ENCODE measurements around the gene PCF11. TPM values are rescaled to one million over a fixed set of nuclear protein-coding genes. Genes with fewer than 3 reads are reported as not detected.

Gene PCF11
- total RNA-seq, 1 donor from 2014 or later: 39.7 TPM

DNA sequence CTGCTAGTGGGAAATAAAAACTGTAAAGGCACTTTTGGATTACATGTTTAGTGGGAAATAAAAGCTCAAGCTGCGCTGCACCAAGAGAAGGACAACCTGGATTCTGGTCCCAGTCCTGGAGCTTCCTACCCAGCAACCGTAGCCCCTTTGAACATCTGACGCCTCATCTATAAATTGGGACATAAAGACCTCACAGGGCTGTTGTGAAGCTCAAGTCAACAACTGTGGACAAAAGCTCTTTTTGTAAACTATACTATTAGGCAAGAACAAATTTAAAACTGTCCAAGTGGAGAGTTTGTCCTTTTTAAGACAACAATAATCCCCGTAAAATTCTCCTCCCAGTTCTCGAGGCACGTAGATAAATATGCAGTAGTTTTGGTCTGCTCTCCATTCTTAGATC, 17.6 kb upstream of the PCF11 start:
- no peaks in the 10 kb centered on the region for H3K9me3 Mint-ChIP-seq (ENCODE audit: low read depth)
- no peaks in the 10 kb centered on the region for H3K4me1 Mint-ChIP-seq (ENCODE audit: low read depth)
- no peaks in the 10 kb centered on the region for H3K27me3 Mint-ChIP-seq (ENCODE audit: low read depth)
- no peaks in the 10 kb centered on the region for H3K36me3 Mint-ChIP-seq (ENCODE audit: low read depth)
- no peak for DNase-seq (ENCODE audit: low spot score)
- no peak overlapping the region for H3K4me3 Mint-ChIP-seq (ENCODE audit: unreplicated experiment)
- no peak overlapping the region for H3K27ac Mint-ChIP-seq (ENCODE audit: unreplicated experiment)
- TF ChIP-seq, protein P1, sequence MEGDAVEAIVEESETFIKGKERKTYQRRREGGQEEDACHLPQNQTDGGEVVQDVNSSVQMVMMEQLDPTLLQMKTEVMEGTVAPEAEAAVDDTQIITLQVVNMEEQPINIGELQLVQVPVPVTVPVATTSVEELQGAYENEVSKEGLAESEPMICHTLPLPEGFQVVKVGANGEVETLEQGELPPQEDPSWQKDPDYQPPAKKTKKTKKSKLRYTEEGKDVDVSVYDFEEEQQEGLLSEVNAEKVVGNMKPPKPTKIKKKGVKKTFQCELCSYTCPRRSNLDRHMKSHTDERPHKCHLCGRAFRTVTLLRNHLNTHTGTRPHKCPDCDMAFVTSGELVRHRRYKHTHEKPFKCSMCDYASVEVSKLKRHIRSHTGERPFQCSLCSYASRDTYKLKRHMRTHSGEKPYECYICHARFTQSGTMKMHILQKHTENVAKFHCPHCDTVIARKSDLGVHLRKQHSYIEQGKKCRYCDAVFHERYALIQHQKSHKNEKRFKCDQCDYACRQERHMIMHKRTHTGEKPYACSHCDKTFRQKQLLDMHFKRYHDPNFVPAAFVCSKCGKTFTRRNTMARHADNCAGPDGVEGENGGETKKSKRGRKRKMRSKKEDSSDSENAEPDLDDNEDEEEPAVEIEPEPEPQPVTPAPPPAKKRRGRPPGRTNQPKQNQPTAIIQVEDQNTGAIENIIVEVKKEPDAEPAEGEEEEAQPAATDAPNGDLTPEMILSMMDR (IDR thresholded peaks at IDR 0.05): no peak

DNA sequence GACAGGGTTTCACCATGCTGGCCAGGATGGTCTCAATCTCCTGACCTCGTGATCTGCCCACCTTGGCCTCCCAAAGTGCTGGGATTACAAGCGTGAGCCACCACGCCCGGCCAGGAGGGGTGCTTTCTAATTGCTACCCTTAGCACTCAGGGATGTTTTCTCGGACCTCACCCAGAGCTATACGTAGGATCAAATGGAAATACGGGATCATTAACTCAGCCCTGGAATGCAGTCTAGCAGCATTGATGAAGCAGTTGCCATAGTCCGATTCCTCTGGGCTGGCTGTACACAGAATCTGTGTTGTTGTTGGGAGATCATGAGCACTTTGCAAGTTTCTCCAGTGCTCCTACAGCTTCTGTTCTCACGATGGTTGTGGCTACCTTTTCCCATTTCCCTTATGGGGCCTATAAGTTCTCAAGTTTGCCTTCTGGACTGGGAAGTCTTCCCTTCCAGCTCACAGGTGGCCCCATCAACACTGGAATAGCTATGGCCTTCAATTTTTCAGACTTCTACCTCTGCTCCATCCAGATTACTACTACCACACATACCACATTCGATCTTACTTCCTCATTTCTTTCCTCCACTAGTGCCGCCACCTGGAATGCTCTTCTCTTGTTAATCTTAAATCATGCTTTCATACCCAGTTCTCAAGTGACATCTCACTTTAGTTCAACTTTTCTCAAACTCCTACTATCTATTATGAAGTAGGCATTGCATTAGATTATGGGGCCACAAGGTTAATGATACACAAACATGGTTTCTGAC, 16.1 kb upstream of the PCF11 start:
- no peak overlapping the region for H3K4me3 Mint-ChIP-seq (ENCODE audit: unreplicated experiment)
- TF ChIP-seq, protein P1 (IDR thresholded peaks at IDR 0.05): no peak
- no peak overlapping the region for H3K27ac Mint-ChIP-seq (ENCODE audit: unreplicated experiment)
- H3K36me3 Mint-ChIP-seq (ENCODE audit: low read depth): peaks cover 2% of the 10 kb centered on the region
- peaks cover 2% of the 10 kb centered on the region for H3K27me3 Mint-ChIP-seq (ENCODE audit: low read depth)
- H3K4me1 Mint-ChIP-seq (ENCODE audit: low read depth): no peaks in the 10 kb centered on the region
- DNase-seq (ENCODE audit: low spot score): no peak
- H3K9me3 Mint-ChIP-seq (ENCODE audit: low read depth): no peaks in the 10 kb centered on the region

DNA sequence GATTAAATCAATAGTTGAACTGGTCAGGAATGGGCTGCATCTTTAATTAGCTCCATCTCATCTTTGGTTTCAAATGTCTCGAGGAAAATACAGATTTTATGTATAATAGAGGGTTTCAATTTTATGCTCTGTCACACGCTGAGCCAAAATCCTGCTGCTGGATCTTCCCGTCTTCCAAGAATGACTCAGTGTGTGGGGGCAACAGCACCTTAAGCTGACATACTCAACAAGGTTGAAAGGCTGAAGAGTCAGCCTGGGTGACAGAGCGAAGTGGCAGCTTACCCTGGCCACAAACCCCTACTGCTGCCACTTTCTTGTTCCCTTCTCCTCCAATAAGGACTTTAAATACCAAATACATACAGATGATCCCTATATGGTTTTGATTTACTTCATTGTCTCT, 9.0 kb upstream of the PCF11 start:
- no peak for DNase-seq (ENCODE audit: low spot score)
- Mint-ChIP-seq H3K27me3 (ENCODE audit: low read depth) (peaks cover 2% of the 10 kb centered on the region), H3K36me3 (ENCODE audit: low read depth) (peaks cover 2% of the 10 kb centered on the region), H3K4me1 (ENCODE audit: low read depth) (no peaks in the 10 kb centered on the region), H3K4me3 (ENCODE audit: unreplicated experiment) (no peak overlapping the region), H3K27ac (ENCODE audit: unreplicated experiment) (no peak overlapping the region), H3K9me3 (ENCODE audit: low read depth) (no peaks in the 10 kb centered on the region)
- TF ChIP-seq, protein P1 (IDR thresholded peaks at IDR 0.05): no peak

DNA sequence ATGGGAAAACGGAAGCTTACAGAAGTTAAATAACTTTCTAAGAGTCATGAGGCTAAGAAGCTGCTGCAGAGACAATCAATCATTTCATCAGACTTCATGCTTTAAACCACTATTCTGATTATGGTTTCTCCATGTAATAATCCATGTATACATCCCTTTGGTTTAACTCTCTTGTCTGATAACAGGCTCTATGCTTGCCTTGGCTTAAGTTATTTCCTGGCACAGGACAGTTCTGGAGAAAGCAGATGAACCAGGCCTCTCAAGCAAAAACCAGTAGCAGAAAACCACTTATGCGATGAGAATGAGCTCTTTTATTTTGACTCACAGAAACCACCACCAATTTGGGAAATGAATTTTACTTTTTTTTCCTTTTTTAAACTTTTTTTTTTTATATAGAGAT, 6.5 kb upstream of the PCF11 start:
- TF ChIP-seq, protein P1 (IDR thresholded peaks at IDR 0.05): no peak
- no peak for DNase-seq (ENCODE audit: low spot score)

DNA sequence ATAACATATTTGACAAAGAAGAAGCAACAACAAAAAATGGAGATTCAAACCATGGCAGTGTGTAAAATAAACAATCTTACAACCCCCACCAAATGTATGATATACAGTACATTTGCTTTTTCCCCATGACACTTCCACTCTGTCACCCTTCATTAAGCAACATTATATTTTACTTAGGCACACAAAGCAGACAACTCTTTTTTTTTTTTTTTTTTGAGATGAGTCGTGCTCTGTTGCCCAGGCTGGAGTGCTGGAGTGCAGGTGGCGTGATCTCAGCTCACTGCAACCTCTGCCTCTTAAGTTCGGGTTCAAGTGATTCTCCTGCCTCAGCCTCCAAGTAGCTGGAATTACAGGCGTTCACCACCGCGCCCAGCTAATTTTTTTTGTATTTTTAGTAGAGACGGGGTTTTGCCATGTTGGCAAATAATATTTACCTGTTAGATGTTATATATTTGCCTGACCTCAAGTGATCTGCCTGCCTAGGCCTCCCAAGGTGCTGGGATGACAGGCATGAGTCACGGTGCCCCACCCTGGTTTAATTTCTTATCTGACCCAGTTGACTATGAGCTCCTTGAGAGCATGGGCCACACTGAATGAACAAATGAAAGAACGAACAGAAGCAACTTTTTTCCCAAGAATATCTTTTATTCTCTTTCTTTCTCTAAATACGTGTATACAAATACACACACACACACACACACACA, 5.5 kb upstream of the PCF11 start:
- Mint-ChIP-seq H3K9me3 (ENCODE audit: low read depth) (no peaks in the 10 kb centered on the region), H3K4me1 (ENCODE audit: low read depth) (no peaks in the 10 kb centered on the region), H3K27ac (ENCODE audit: unreplicated experiment) (no peak overlapping the region), H3K36me3 (ENCODE audit: low read depth) (no peaks in the 10 kb centered on the region), H3K27me3 (ENCODE audit: low read depth) (no peaks in the 10 kb centered on the region), H3K4me3 (ENCODE audit: unreplicated experiment) (no peak overlapping the region)
- DNase-seq (ENCODE audit: low spot score): no peak
- TF ChIP-seq, protein P1 (IDR thresholded peaks at IDR 0.05): no peak

More for the DNA sequence above, 6.5 kb upstream of the PCF11 start:
- Mint-ChIP-seq H3K4me3 (ENCODE audit: unreplicated experiment) (no peak overlapping the region), H3K27ac (ENCODE audit: unreplicated experiment) (no peak overlapping the region), H3K27me3 (ENCODE audit: low read depth) (no peaks in the 10 kb centered on the region), H3K36me3 (ENCODE audit: low read depth) (no peaks in the 10 kb centered on the region), H3K4me1 (ENCODE audit: low read depth) (no peaks in the 10 kb centered on the region), H3K9me3 (ENCODE audit: low read depth) (no peaks in the 10 kb centered on the region)
